ENCODE measurements around the gene POLR3H. TPM values are rescaled to one million over a fixed set of nuclear protein-coding genes. Genes with fewer than 3 reads are reported as not detected.

Gene POLR3H
- total and polyA plus RNA-seq, 8 donors: 26.6 to 55.4 (median 31.2) TPM

GRCh38 chr22:41479671-41480396, 64.4 kb downstream of the POLR3H start:
- H3K9me3 ChIP-seq: no peaks in the 10 kb centered on the region
- H3K4me3 ChIP-seq: no peak overlapping the region
- no peaks in the 10 kb centered on the region for H3K27me3 ChIP-seq
- H3K4me1 ChIP-seq: peaks cover 13 to 49% of the 10 kb centered on the region in 2 donors
- TF ChIP-seq, protein P1, sequence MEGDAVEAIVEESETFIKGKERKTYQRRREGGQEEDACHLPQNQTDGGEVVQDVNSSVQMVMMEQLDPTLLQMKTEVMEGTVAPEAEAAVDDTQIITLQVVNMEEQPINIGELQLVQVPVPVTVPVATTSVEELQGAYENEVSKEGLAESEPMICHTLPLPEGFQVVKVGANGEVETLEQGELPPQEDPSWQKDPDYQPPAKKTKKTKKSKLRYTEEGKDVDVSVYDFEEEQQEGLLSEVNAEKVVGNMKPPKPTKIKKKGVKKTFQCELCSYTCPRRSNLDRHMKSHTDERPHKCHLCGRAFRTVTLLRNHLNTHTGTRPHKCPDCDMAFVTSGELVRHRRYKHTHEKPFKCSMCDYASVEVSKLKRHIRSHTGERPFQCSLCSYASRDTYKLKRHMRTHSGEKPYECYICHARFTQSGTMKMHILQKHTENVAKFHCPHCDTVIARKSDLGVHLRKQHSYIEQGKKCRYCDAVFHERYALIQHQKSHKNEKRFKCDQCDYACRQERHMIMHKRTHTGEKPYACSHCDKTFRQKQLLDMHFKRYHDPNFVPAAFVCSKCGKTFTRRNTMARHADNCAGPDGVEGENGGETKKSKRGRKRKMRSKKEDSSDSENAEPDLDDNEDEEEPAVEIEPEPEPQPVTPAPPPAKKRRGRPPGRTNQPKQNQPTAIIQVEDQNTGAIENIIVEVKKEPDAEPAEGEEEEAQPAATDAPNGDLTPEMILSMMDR (IDR thresholded peaks at IDR 0.05): no peak
- ATAC-seq: peak; percentile 25
- peak overlapping the region in 1 of 2 donors; percentile 38 for H3K27ac ChIP-seq
- DNase-seq: peak in 1 of 4 donors; percentile 12
- intact Hi-C loops (cut with DNase I): no loop called here
- H3K36me3 ChIP-seq: peaks cover 0 to 11% of the 10 kb centered on the region in 2 donors

DNA sequence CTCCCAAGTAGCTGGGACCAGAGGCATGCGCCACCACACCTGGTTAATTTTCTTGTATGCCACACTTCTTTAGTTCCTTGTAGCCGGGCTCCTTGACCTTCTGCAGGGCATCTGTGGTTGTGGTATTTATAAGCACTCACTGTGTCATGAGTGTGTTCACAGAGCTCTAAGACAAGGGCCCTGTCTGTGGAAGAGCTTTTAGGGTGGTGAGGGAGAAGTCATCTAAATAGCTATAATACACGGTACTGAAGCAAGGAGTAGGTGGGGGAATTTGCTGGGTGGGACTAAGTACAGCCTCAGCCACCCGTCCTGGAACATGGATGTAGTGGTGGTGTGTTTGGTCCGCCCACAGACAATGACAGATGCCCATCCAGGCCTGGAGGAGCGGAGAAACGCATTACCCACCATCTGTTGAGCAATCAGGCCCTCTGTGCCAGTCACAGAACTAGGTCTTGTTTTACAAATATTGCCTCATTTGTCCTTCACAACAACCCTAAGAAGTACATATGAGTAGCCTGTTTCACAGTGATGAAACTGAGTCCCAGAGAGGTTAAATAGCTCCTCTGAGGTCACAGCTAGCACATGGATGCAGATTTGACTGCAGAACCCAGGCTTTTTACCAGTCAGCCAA, 65.3 kb downstream of the POLR3H start:
- Histone ChIP-seq H3K27ac (peak overlapping the region in 1 of 2 donors; percentile 48), H3K4me1 (peaks cover 13 to 45% of the 10 kb centered on the region in 2 donors), H3K27me3 (no peaks in the 10 kb centered on the region), H3K9me3 (no peaks in the 10 kb centered on the region), H3K36me3 (peaks cover 0 to 11% of the 10 kb centered on the region in 2 donors), H3K4me3 (no peak overlapping the region)
- DNase-seq: peak in 1 of 4 donors; percentile 41
- TF ChIP-seq, protein P1 (IDR thresholded peaks at IDR 0.05): no peak
- intact Hi-C loops (cut with DNase I): no loop called here
- ATAC-seq: peak; percentile 71

- peak overlapping the region in 1 of 2 donors; percentile 48 for H3K27ac ChIP-seq
- TF ChIP-seq, protein P1 (IDR thresholded peaks at IDR 0.05): no peak
- H3K4me3 ChIP-seq: no peak overlapping the region
- DNase-seq: no peak
- intact Hi-C loops (cut with DNase I): no loop called here
- no peaks in the 10 kb centered on the region for H3K9me3 ChIP-seq
- no peaks in the 10 kb centered on the region for H3K27me3 ChIP-seq
- H3K4me1 ChIP-seq: peaks cover 13 to 45% of the 10 kb centered on the region in 2 donors
- no peak for ATAC-seq
- H3K36me3 ChIP-seq: peaks cover 0 to 11% of the 10 kb centered on the region in 2 donors
Observed at GRCh38 chr22:41478473-41478872, 65.8 kb downstream of the POLR3H start.

Other genes with a start within 250 kb of the POLR3H start
- gene ZC3H7B, start 242.9 kb downstream of the POLR3H start, total RNA-seq: 10 to 100 TPM; 50.4 to 65.6 TPM
- gene ZC3H7B, start 242.9 kb downstream of the POLR3H start, polyA plus RNA-seq (ENCODE audit: insufficient read length in 6 of 6): 10 to 100 TPM; 59.4 to 84.1 (median 73.1) TPM
- gene TEF, start 162.5 kb downstream of the POLR3H start, total RNA-seq: 10 to 100 TPM; 10.2 to 17.3 TPM
- 10 to 100 TPM; 10.7 to 16.8 (median 12.1) TPM for gene TEF, start 162.5 kb downstream of the POLR3H start, polyA plus RNA-seq (ENCODE audit: insufficient read length in 6 of 6)
- gene TOB2, start 97.7 kb downstream of the POLR3H start, total RNA-seq: 10 to 100 TPM; 38.9 to 47.8 TPM
- gene TOB2, start 97.7 kb downstream of the POLR3H start, polyA plus RNA-seq (ENCODE audit: insufficient read length in 6 of 6): 10 to 100 TPM; 40.5 to 62.6 (median 52.4) TPM
- gene PHF5A, start 75.8 kb downstream of the POLR3H start, total RNA-seq: 10 to 100 TPM; 30.3 to 35.5 TPM
- 10 to 100 TPM; 44.9 to 54.7 (median 46.7) TPM for gene PHF5A, start 75.8 kb downstream of the POLR3H start, polyA plus RNA-seq (ENCODE audit: insufficient read length in 6 of 6)
- 10 to 100 TPM; 85.3 to 91.8 TPM for gene ACO2, start 75.4 kb downstream of the POLR3H start, total RNA-seq
- gene ACO2, start 75.4 kb downstream of the POLR3H start, polyA plus RNA-seq (ENCODE audit: insufficient read length in 6 of 6): 10 to 100 TPM; 51.0 to 66.1 (median 56.6) TPM
- gene CSDC2, start 16.5 kb upstream of the POLR3H start, total RNA-seq: 1 to 10 TPM; 5.1 to 5.5 TPM
- gene CSDC2, start 16.5 kb upstream of the POLR3H start, polyA plus RNA-seq (ENCODE audit: insufficient read length in 6 of 6): 1 to 10 TPM; 3.6 to 6.3 (median 4.0) TPM
- gene PMM1, start 45.4 kb upstream of the POLR3H start, total RNA-seq: 10 to 100 TPM; 36.5 to 46.0 TPM
- gene PMM1, start 45.4 kb upstream of the POLR3H start, polyA plus RNA-seq (ENCODE audit: insufficient read length in 6 of 6): 10 to 100 TPM; 46.8 to 56.7 (median 52.3) TPM
- gene DESI1, start 76.6 kb upstream of the POLR3H start, total RNA-seq: 10 to 100 TPM; 27.2 to 42.9 TPM
- 10 to 100 TPM; 21.8 to 33.9 (median 26.6) TPM for gene DESI1, start 76.6 kb upstream of the POLR3H start, polyA plus RNA-seq (ENCODE audit: insufficient read length in 6 of 6)
- 100 to 1,000 TPM; 176 to 214 TPM for gene XRCC6, start 76.8 kb upstream of the POLR3H start, total RNA-seq
- 100 to 1,000 TPM; 326 to 363 (median 345) TPM for gene XRCC6, start 76.8 kb upstream of the POLR3H start, polyA plus RNA-seq (ENCODE audit: insufficient read length in 6 of 6)
- gene SNU13, start 144.4 kb upstream of the POLR3H start, total RNA-seq: 100 to 1,000 TPM; 112 to 126 TPM
- gene SNU13, start 144.4 kb upstream of the POLR3H start, polyA plus RNA-seq (ENCODE audit: insufficient read length in 6 of 6): 100 to 1,000 TPM; 102 to 136 (median 113) TPM
- gene MEI1, start 155.0 kb upstream of the POLR3H start, total RNA-seq: 1 to 10 TPM; 3.9 to 7.9 TPM
- gene MEI1, start 155.0 kb upstream of the POLR3H start, polyA plus RNA-seq (ENCODE audit: insufficient read length in 6 of 6): 1 to 10 TPM; 1.5 to 3.5 (median 3.1) TPM